T-helper 9 cell (primary cell): ENCODE data around the gene DIS3L.
"Not testable (repeated sequence)": the region's sequence is repeated elsewhere in the genome, so short reads cannot be mapped to it uniquely, and the experiment has no call there.

Source experiments
- DNase-seq: peaks from one replicate; pipeline ENCODE4 v3.0.0-alpha.2; 2020

The DIS3L gene

GRCh38 chr15:66312144-66312543, 18.8 kb downstream of the DIS3L start:
- DNase-seq: no peak

GRCh38 chr15:66323312-66323928, 30.1 kb downstream of the DIS3L start:
- DNase-seq: no peak

GRCh38 chr15:66326051-66326450, 32.7 kb downstream of the DIS3L start:
- no peak for DNase-seq

GRCh38 chr15:66327736-66328135, 34.4 kb downstream of the DIS3L start:
- no peak for DNase-seq

GRCh38 chr15:66328771-66329170, 35.4 kb downstream of the DIS3L start:
- no peak for DNase-seq

GRCh38 chr15:66348530-66348929, 55.2 kb downstream of the DIS3L start:
- not testable (repeated sequence) for DNase-seq

- no peak for DNase-seq
Measured at GRCh38 chr15:66356077-66356358, 62.6 kb downstream of the DIS3L start.

GRCh38 chr15:66356359-66357236, 63.2 kb downstream of the DIS3L start, which contains the start of gene TIPIN:
TIPIN (minus strand) TSS chr15:66356685; CDS start chr15:66352947, 3,738 bp downstream.
- DNase-seq: peak; percentile 97

- DNase-seq: no peak
Measured at GRCh38 chr15:66359740-66360139, 66.4 kb downstream of the DIS3L start.

- not testable (repeated sequence) for DNase-seq
Measured at GRCh38 chr15:66361745-66362460, 68.5 kb downstream of the DIS3L start.

- DNase-seq: no peak
Measured at GRCh38 chr15:66362776-66363175, 69.4 kb downstream of the DIS3L start.

- DNase-seq: no peak
Measured at GRCh38 chr15:66364944-66365528, 71.7 kb downstream of the DIS3L start.

GRCh38 chr15:66369773-66370651, 76.6 kb downstream of the DIS3L start:
- no peak for DNase-seq

GRCh38 chr15:66374179-66374578, 80.8 kb downstream of the DIS3L start:
- DNase-seq: no peak

- DNase-seq: no peak
Measured at GRCh38 chr15:66378814-66379430, 85.6 kb downstream of the DIS3L start.

GRCh38 chr15:66381376-66381775, 88.0 kb downstream of the DIS3L start:
- DNase-seq: not testable (repeated sequence)
